ENCODE results near the gene ACAP3. TPM values are rescaled to one million over a fixed set of nuclear protein-coding genes. Genes with fewer than 3 reads are reported as not detected.
A peak's percentile ranks its signal among the peaks of the same experiment; 100 is the strongest.

Gene ACAP3
- total RNA-seq, 1 donor from 2014 or later = 93.9 TPM

GRCh38 chr1:1245178-1245816 is 62.4 kb downstream of the ACAP3 start:
- Mint-ChIP-seq H3K27ac (no peak overlapping the region), H3K4me3 (no peak overlapping the region), H3K4me1 (ENCODE audit: unreplicated experiment) (no peaks in the 10 kb centered on the region), H3K9me3 (no peaks in the 10 kb centered on the region), H3K36me3 (no peaks in the 10 kb centered on the region), H3K27me3 (peaks cover 3% of the 10 kb centered on the region)
- no peak for TF ChIP-seq CTCF (conservative IDR thresholded peaks at IDR 0.05)
- DNase-seq (ENCODE audit: extremely low spot score, unreplicated experiment) = no peak

GRCh38 chr1:1244192-1244811 is 63.4 kb downstream of the ACAP3 start:
- Mint-ChIP-seq H3K4me1 (ENCODE audit: unreplicated experiment) (no peaks in the 10 kb centered on the region), H3K9me3 (no peaks in the 10 kb centered on the region), H3K4me3 (no peak overlapping the region), H3K36me3 (no peaks in the 10 kb centered on the region), H3K27me3 (peaks cover 3% of the 10 kb centered on the region), H3K27ac (no peak overlapping the region)
- DNase-seq (ENCODE audit: extremely low spot score, unreplicated experiment) = no peak
- TF ChIP-seq CTCF (conservative IDR thresholded peaks at IDR 0.05) = no peak

- no peak for DNase-seq (ENCODE audit: extremely low spot score, unreplicated experiment)
- no peak overlapping the region for H3K4me3 Mint-ChIP-seq
- no peak for TF ChIP-seq CTCF (conservative IDR thresholded peaks at IDR 0.05)
- H3K27me3 Mint-ChIP-seq = peaks cover 3% of the 10 kb centered on the region
- H3K36me3 Mint-ChIP-seq = no peaks in the 10 kb centered on the region
- H3K27ac Mint-ChIP-seq = no peak overlapping the region
- H3K4me1 Mint-ChIP-seq (ENCODE audit: unreplicated experiment) = no peaks in the 10 kb centered on the region
- no peaks in the 10 kb centered on the region for H3K9me3 Mint-ChIP-seq
These were observed 63.9 kb downstream of the ACAP3 start for GRCh38 chr1:1243807-1244191.

- H3K4me3 Mint-ChIP-seq = no peak overlapping the region
- no peaks in the 10 kb centered on the region for H3K36me3 Mint-ChIP-seq
- H3K4me1 Mint-ChIP-seq (ENCODE audit: unreplicated experiment) = no peaks in the 10 kb centered on the region
- peaks cover 3% of the 10 kb centered on the region for H3K27me3 Mint-ChIP-seq
- no peak for DNase-seq (ENCODE audit: extremely low spot score, unreplicated experiment)
- no peak for TF ChIP-seq CTCF (conservative IDR thresholded peaks at IDR 0.05)
- H3K27ac Mint-ChIP-seq = no peak overlapping the region
- no peaks in the 10 kb centered on the region for H3K9me3 Mint-ChIP-seq
These were observed 64.5 kb downstream of the ACAP3 start for GRCh38 chr1:1243266-1243660.

- no peaks in the 10 kb centered on the region for H3K4me1 Mint-ChIP-seq (ENCODE audit: unreplicated experiment)
- no peaks in the 10 kb centered on the region for H3K9me3 Mint-ChIP-seq
- DNase-seq (ENCODE audit: extremely low spot score, unreplicated experiment) = no peak
- no peaks in the 10 kb centered on the region for H3K36me3 Mint-ChIP-seq
- no peak for TF ChIP-seq CTCF (conservative IDR thresholded peaks at IDR 0.05)
- H3K4me3 Mint-ChIP-seq = no peak overlapping the region
- H3K27ac Mint-ChIP-seq = no peak overlapping the region
- H3K27me3 Mint-ChIP-seq = peaks cover 3% of the 10 kb centered on the region
These were observed 65.1 kb downstream of the ACAP3 start for GRCh38 chr1:1242461-1243265.

Small RNA genes lying within 50 kb of the gene (microRNA-seq; reads per million reads assigned to microRNA genes)
- gene MIR6726 (6.3 reads per million, percentile 24 among the genes with 10 or more reads in this experiment), gene MIR6727 (0.83 reads per million), gene MIR6808 (not detected)

Other genes with a start within 250 kb of the ACAP3 start
- gene RNF223, start 233.6 kb downstream of the ACAP3 start, total RNA-seq (ENCODE audit: low replicate concordance) = 1.2 and 2.5 TPM in 2 replicates
- gene C1orf159, start 191.8 kb downstream of the ACAP3 start, total RNA-seq (ENCODE audit: low replicate concordance) = 20.0 and 21.2 TPM in 2 replicates
- 0.88 and 1.4 TPM in 2 replicates for gene TTLL10, start 134.1 kb downstream of the ACAP3 start, total RNA-seq (ENCODE audit: low replicate concordance)
- gene TNFRSF18, start 101.3 kb downstream of the ACAP3 start, total RNA-seq (ENCODE audit: low replicate concordance) = 0.38 TPM in 1 of 2 replicates, not detected in the other
- gene TNFRSF4, start 93.8 kb downstream of the ACAP3 start, total RNA-seq (ENCODE audit: low replicate concordance) = 0.31 TPM in 1 of 2 replicates, not detected in the other
- 116 and 136 TPM in 2 replicates for gene SDF4, start 75.9 kb downstream of the ACAP3 start, total RNA-seq (ENCODE audit: low replicate concordance)
- 19.5 and 30.2 TPM in 2 replicates for gene B3GALT6, start 75.7 kb downstream of the ACAP3 start, total RNA-seq (ENCODE audit: low replicate concordance)
- 2.5 TPM in 2 replicates for gene C1QTNF12, start 61.2 kb downstream of the ACAP3 start, total RNA-seq (ENCODE audit: low replicate concordance)
- 56.5 and 73.8 TPM in 2 replicates for gene UBE2J2, start 34.1 kb downstream of the ACAP3 start, total RNA-seq (ENCODE audit: low replicate concordance)
- 2.7 and 13.5 TPM in 2 replicates for gene SCNN1D, start 27.5 kb downstream of the ACAP3 start, total RNA-seq (ENCODE audit: low replicate concordance)
- gene PUSL1, start 667 bp upstream of the ACAP3 start, total RNA-seq (ENCODE audit: low replicate concordance) = 20.4 and 25.5 TPM in 2 replicates
- gene INTS11, start 16.7 kb upstream of the ACAP3 start, total RNA-seq (ENCODE audit: low replicate concordance) = 127 and 138 TPM in 2 replicates
- gene CPTP, start 16.9 kb upstream of the ACAP3 start, total RNA-seq (ENCODE audit: low replicate concordance) = 24.2 and 28.5 TPM in 2 replicates
- gene TAS1R3, start 23.4 kb upstream of the ACAP3 start, total RNA-seq (ENCODE audit: low replicate concordance) = 0.83 and 0.89 TPM in 2 replicates
- 62.8 and 63.5 TPM in 2 replicates for gene DVL1, start 41.5 kb upstream of the ACAP3 start, total RNA-seq (ENCODE audit: low replicate concordance)
- 17.6 and 78.1 TPM in 2 replicates for gene MXRA8, start 50.6 kb upstream of the ACAP3 start, total RNA-seq (ENCODE audit: low replicate concordance)
- 122 and 143 TPM in 2 replicates for gene AURKAIP1, start 67.3 kb upstream of the ACAP3 start, total RNA-seq (ENCODE audit: low replicate concordance)
- gene CCNL2, start 91.4 kb upstream of the ACAP3 start, total RNA-seq (ENCODE audit: low replicate concordance) = 194 and 298 TPM in 2 replicates
- 98.9 and 108 TPM in 2 replicates for gene MRPL20, start 99.4 kb upstream of the ACAP3 start, total RNA-seq (ENCODE audit: low replicate concordance)
- gene ANKRD65, start 113.3 kb upstream of the ACAP3 start, total RNA-seq (ENCODE audit: low replicate concordance) = 7.6 and 11.1 TPM in 2 replicates
- gene VWA1, start 127.8 kb upstream of the ACAP3 start, total RNA-seq (ENCODE audit: low replicate concordance) = 44.5 and 49.9 TPM in 2 replicates
- 1.8 and 2.4 TPM in 2 replicates for gene ATAD3C, start 141.8 kb upstream of the ACAP3 start, total RNA-seq (ENCODE audit: low replicate concordance)
- 37.2 and 44.3 TPM in 2 replicates for gene ATAD3B, start 163.8 kb upstream of the ACAP3 start, total RNA-seq (ENCODE audit: low replicate concordance)
- 37.8 and 39.8 TPM in 2 replicates for gene ATAD3A, start 204.2 kb upstream of the ACAP3 start, total RNA-seq (ENCODE audit: low replicate concordance)
- gene TMEM240, start 232.7 kb upstream of the ACAP3 start, total RNA-seq (ENCODE audit: low replicate concordance) = 3.1 and 10.3 TPM in 2 replicates